HTERT RPE-1 (cell line): ENCODE measurements around the gene ASCC1.

Experiments
- in situ Hi-C: fragments of 300-500 bp; cut with MboI; formaldehyde crosslinking; loops from 4 replicates; pipeline ENCODE4 v1.14.3; 2020; ENCODE audit warnings: low sequenced_read_pairs

ASCC1 gene

GRCh38 chr10:72053690-72054089, 162.4 kb downstream of the ASCC1 start:
- in situ Hi-C loops = no loop called here

GRCh38 chr10:72050873-72051272, 165.2 kb downstream of the ASCC1 start:
- in situ Hi-C loops = no loop called here

GRCh38 chr10:72049969-72050781, 165.9 kb downstream of the ASCC1 start:
- in situ Hi-C loops = no loop called here

- in situ Hi-C loops = no loop called here
These were observed 166.6 kb downstream of the ASCC1 start for GRCh38 chr10:72049472-72049871.

- in situ Hi-C loops = no loop called here
These were observed 167.5 kb downstream of the ASCC1 start for GRCh38 chr10:72048450-72049124.
